ENCODE results near the gene TMEM223.

- TF ChIP-seq, protein P1, sequence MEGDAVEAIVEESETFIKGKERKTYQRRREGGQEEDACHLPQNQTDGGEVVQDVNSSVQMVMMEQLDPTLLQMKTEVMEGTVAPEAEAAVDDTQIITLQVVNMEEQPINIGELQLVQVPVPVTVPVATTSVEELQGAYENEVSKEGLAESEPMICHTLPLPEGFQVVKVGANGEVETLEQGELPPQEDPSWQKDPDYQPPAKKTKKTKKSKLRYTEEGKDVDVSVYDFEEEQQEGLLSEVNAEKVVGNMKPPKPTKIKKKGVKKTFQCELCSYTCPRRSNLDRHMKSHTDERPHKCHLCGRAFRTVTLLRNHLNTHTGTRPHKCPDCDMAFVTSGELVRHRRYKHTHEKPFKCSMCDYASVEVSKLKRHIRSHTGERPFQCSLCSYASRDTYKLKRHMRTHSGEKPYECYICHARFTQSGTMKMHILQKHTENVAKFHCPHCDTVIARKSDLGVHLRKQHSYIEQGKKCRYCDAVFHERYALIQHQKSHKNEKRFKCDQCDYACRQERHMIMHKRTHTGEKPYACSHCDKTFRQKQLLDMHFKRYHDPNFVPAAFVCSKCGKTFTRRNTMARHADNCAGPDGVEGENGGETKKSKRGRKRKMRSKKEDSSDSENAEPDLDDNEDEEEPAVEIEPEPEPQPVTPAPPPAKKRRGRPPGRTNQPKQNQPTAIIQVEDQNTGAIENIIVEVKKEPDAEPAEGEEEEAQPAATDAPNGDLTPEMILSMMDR (IDR thresholded peaks at IDR 0.05 in 2 of 3, conservative IDR thresholded peaks at IDR 0.05 in 1 of 3; ENCODE audit: insufficient read depth in 2 of 3, low read depth in 1 of 3, low read length in 3 of 3): no peak
- TF ChIP-seq GABPA (tag; conservative IDR thresholded peaks at IDR 0.05; ENCODE audit: low read depth) (no peak), ZNF3 (CRISPR knock-in tag; IDR thresholded peaks at IDR 0.05) (no peak), BRCA1 (IDR thresholded peaks at IDR 0.05) (no peak), BRCA1 (CRISPR knock-in tag; IDR thresholded peaks at IDR 0.05) (no peak), CREBBP (IDR thresholded peaks at IDR 0.05; ENCODE audit: low read depth, low read length) (no peak), CHD1 (IDR thresholded peaks at IDR 0.05; ENCODE audit: low read length) (no peak)
- TF ChIP-seq, protein P2, sequence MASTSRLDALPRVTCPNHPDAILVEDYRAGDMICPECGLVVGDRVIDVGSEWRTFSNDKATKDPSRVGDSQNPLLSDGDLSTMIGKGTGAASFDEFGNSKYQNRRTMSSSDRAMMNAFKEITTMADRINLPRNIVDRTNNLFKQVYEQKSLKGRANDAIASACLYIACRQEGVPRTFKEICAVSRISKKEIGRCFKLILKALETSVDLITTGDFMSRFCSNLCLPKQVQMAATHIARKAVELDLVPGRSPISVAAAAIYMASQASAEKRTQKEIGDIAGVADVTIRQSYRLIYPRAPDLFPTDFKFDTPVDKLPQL (IDR thresholded peaks at IDR 0.05; ENCODE audit: extremely low read depth, insufficient read length): no peak
Measured at GRCh38 chr11:62823677-62824076, 31.9 kb upstream of the TMEM223 start.

All from K562 (cell line).